Mucosa of rectum (tissue), 2 donors: ENCODE data around the gene FAM107B.

Experiments
- H3K27ac ChIP-seq, 2 donors: one replicate each; pipeline ENCODE4 v1.7.0; 2013; ENCODE audit warnings: inconsistent platforms in 2 of 2, low read depth in 2 of 2, low read length in 2 of 2
- H3K27me3 ChIP-seq, 2 donors: one replicate each; pipeline ENCODE4 v1.7.0; 2013; ENCODE audit warnings: low read length in 2 of 2; ENCODE audit not compliant: control insufficient read depth in 2 of 2, insufficient read depth in 2 of 2
- H3K36me3 ChIP-seq, 2 donors: one replicate each; pipeline ENCODE4 v1.7.0; 2013; ENCODE audit warnings: low read length in 2 of 2; ENCODE audit not compliant: control insufficient read depth in 2 of 2, insufficient read depth in 2 of 2
- H3K4me1 ChIP-seq, 2 donors: one replicate each; pipeline ENCODE4 v1.7.0; 2013; ENCODE audit warnings: low read length in 2 of 2, mild to moderate bottlenecking in 1 of 2; ENCODE audit not compliant: control insufficient read depth in 2 of 2, insufficient read depth in 2 of 2
- H3K4me3 ChIP-seq, 2 donors: one replicate each; pipeline ENCODE4 v1.7.0; 2013; ENCODE audit warnings: low read length in 2 of 2
- H3K9ac ChIP-seq, 2 donors: one replicate each; pipeline ENCODE4 v1.7.0; 2013; ENCODE audit warnings: low read length in 2 of 2, low read depth in 1 of 2, mild to moderate bottlenecking in 1 of 2
- H3K9me3 ChIP-seq, 2 donors: one replicate each; pipeline ENCODE4 v1.7.0; 2013; ENCODE audit warnings: low read length in 2 of 2; ENCODE audit not compliant: control insufficient read depth in 2 of 2
- donor health status: healthy.
- donor health status: Normal muscosa, but diverticular disease.

Gene FAM107B

DNA sequence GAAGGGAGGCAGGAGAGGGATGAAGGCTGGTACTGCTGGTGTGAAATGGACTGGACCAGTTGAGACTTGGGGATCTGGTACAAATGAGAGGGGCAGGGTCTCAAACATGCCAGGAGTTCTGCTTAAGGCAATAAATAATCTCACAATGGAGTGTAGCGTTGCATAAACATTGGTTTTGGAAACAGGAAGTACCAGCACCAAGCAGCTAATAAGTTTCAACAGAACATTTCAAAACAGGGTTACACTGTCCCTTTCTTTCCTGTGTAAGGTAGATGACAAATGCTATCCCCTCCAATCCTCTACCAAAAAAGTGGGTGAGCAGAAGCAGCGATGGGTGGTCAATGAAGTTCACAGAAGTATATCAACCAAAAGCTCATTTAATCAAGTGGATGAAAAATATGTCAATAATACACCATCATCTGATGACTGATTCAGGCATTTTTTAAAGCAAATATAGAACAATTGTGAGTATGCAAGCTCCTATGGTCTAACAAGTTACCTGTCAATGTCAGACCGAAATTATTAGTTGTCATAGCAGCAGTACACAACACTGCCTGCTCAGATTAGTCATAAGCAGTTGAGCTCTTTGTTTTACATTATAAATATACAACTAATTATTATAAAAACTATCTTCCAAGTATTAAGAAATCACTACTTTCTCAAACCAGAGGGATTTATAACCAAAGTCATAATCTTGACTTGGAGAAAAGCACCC is 220.0 kb downstream of the FAM107B start:
- H3K9ac ChIP-seq: no peak overlapping the region
- no peaks in the 10 kb centered on the region for H3K9me3 ChIP-seq
- H3K4me1 ChIP-seq: peaks cover 40 to 45% of the 10 kb centered on the region in 2 donors
- no peaks in the 10 kb centered on the region for H3K27me3 ChIP-seq
- peak overlapping the region; percentile 70 to 72 for H3K27ac ChIP-seq
- H3K4me3 ChIP-seq: peak overlapping the region in 1 of 2 donors; percentile 5
- no peaks in the 10 kb centered on the region for H3K36me3 ChIP-seq

DNA sequence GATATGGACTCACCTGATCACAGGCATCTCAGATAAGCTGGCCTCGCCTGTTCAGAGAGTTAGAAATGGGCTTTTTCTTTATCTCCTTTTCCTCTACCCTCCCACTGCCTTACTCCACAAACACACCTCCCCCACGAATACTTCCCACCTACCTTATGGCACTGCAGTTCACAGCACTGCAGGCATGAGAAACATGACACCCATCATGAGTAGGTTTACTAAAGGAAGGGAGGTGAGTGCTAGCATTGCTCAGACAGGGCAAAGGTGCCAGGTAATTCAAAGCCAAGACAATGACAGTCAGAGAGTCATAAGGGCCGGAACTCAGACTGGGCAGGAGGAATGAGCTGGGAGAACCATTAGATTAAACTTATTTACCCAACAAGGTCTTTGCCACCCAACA is 220.6 kb downstream of the FAM107B start:
- Histone ChIP-seq H3K9me3 (no peaks in the 10 kb centered on the region), H3K36me3 (no peaks in the 10 kb centered on the region), H3K27ac (peak overlapping the region; percentile 70 to 72), H3K4me1 (peaks cover 43 to 48% of the 10 kb centered on the region in 2 donors), H3K4me3 (peak overlapping the region in 1 of 2 donors; percentile 5), H3K27me3 (no peaks in the 10 kb centered on the region), H3K9ac (no peak overlapping the region)

- peaks cover 43 to 48% of the 10 kb centered on the region in 2 donors for H3K4me1 ChIP-seq
- H3K9ac ChIP-seq: no peak overlapping the region
- no peaks in the 10 kb centered on the region for H3K36me3 ChIP-seq
- no peaks in the 10 kb centered on the region for H3K27me3 ChIP-seq
- peak overlapping the region in 1 of 2 donors; percentile 12 for H3K4me3 ChIP-seq
- H3K27ac ChIP-seq: peak overlapping the region; percentile 70 to 72
- H3K9me3 ChIP-seq: no peaks in the 10 kb centered on the region
Observed at GRCh38 chr10:14553448-14553847, 221.2 kb downstream of the FAM107B start.

GRCh38 chr10:14552015-14552414 is 222.7 kb downstream of the FAM107B start:
- Histone ChIP-seq H3K4me1 (peaks cover 43 to 50% of the 10 kb centered on the region in 2 donors), H3K36me3 (peaks cover 0 to 5% of the 10 kb centered on the region in 2 donors), H3K9ac (no peak overlapping the region), H3K4me3 (no peak overlapping the region), H3K9me3 (no peaks in the 10 kb centered on the region), H3K27ac (peak overlapping the region; percentile 70 to 72), H3K27me3 (no peaks in the 10 kb centered on the region)

- Histone ChIP-seq H3K9ac (peak overlapping the region in 1 of 2 donors; percentile 28), H3K36me3 (peaks cover 0 to 5% of the 10 kb centered on the region in 2 donors), H3K27ac (peak overlapping the region; percentile 50 to 72), H3K9me3 (no peaks in the 10 kb centered on the region), H3K27me3 (no peaks in the 10 kb centered on the region), H3K4me1 (peaks cover 31 to 35% of the 10 kb centered on the region in 2 donors), H3K4me3 (peak overlapping the region in 1 of 2 donors; percentile 32)
Observed at GRCh38 chr10:14550471-14550981, 224.2 kb downstream of the FAM107B start.

- Histone ChIP-seq H3K9ac (no peak overlapping the region), H3K27ac (no peak overlapping the region), H3K4me3 (no peak overlapping the region), H3K36me3 (peaks cover 0 to 5% of the 10 kb centered on the region in 2 donors), H3K4me1 (peaks cover 27 to 34% of the 10 kb centered on the region in 2 donors), H3K27me3 (no peaks in the 10 kb centered on the region), H3K9me3 (no peaks in the 10 kb centered on the region)
Observed at GRCh38 chr10:14549496-14549895, 225.2 kb downstream of the FAM107B start.

DNA sequence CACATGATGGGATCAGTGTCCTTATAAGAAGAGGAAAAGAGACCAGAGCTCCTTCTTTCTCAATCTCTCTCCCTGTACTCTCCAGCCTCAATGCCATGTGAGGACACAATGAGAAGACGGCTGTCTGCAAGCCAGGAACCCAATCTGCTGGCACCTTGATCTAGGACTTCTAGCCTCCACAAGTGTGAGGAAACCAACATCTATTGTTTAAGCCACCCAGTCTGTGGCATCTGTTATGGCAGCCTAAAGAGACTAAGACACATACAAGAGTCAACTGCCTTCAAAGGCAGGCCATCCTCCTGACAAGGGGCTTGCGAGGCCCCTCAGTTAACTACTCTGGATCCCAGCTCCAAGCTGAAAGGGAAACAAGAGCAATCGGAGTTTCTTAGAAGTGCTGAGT is 225.7 kb downstream of the FAM107B start:
- no peak overlapping the region for H3K27ac ChIP-seq
- H3K4me1 ChIP-seq: peaks cover 22 to 33% of the 10 kb centered on the region in 2 donors
- no peaks in the 10 kb centered on the region for H3K27me3 ChIP-seq
- no peak overlapping the region for H3K4me3 ChIP-seq
- H3K9ac ChIP-seq: no peak overlapping the region
- no peaks in the 10 kb centered on the region for H3K9me3 ChIP-seq
- H3K36me3 ChIP-seq: peaks cover 0 to 5% of the 10 kb centered on the region in 2 donors

GRCh38 chr10:14548474-14548873 is 226.2 kb downstream of the FAM107B start:
- peaks cover 17 to 29% of the 10 kb centered on the region in 2 donors for H3K4me1 ChIP-seq
- H3K27ac ChIP-seq: no peak overlapping the region
- no peak overlapping the region for H3K9ac ChIP-seq

DNA sequence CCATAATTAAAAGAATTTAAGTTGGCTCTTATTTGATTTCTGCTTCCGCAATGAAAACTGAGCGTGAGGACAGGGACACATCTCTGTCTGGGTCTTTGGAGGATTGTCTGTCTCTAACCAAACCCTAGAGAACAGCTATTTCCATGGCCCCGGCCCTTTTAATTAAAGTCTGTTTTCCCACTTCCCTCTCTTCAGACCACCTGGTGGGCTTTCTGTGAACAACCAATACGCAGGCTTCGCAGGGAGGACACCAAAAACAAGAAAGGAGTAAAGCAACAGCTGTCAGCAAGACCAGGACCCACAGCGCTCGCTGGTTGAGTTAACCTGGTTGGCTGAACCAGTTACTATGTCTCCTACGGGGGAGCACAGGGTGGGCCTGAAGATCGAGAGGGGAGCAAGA is 226.9 kb downstream of the FAM107B start:
- Histone ChIP-seq H3K9ac (no peak overlapping the region), H3K4me3 (no peak overlapping the region), H3K27me3 (no peaks in the 10 kb centered on the region), H3K36me3 (peaks cover 0 to 5% of the 10 kb centered on the region in 2 donors), H3K9me3 (no peaks in the 10 kb centered on the region), H3K27ac (no peak overlapping the region), H3K4me1 (peaks cover 15 to 23% of the 10 kb centered on the region in 2 donors)

More at GRCh38 chr10:14548474-14548873, 226.2 kb downstream of the FAM107B start:
- Histone ChIP-seq H3K27me3 (no peaks in the 10 kb centered on the region), H3K36me3 (peaks cover 0 to 5% of the 10 kb centered on the region in 2 donors), H3K4me3 (no peak overlapping the region), H3K9me3 (no peaks in the 10 kb centered on the region)

DNA sequence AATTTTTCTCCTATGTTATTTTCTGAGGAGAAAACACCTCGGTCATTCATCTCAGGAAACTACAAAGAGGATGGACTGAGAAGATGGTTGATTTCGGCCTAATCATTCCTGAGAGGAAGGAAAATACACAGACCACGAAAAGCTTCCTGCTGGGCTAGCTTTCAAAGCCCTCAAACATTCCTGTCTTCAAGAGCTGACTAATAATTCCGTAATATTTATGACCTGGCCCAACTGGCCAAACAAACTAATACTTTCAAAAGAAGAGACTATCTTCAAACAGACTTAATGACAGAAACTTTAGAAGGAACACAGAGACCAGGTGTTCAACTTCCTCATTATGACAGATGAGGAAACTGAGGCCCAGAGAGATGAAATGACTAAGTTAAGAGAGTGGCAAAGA is 228.9 kb downstream of the FAM107B start:
- H3K36me3 ChIP-seq: peaks cover 3 to 11% of the 10 kb centered on the region in 2 donors
- H3K9ac ChIP-seq: no peak overlapping the region
- no peaks in the 10 kb centered on the region for H3K9me3 ChIP-seq
- no peaks in the 10 kb centered on the region for H3K27me3 ChIP-seq
- H3K4me3 ChIP-seq: no peak overlapping the region
- H3K27ac ChIP-seq: no peak overlapping the region
- H3K4me1 ChIP-seq: peaks cover 10 to 12% of the 10 kb centered on the region in 2 donors
